SK-N-MC (cell line): ENCODE results near the gene LHX5.

Experiments used
- EZH2 ChIP-seq: fragments of 200-600 bp; sonication (generic); IDR thresholded peaks from one replicate; pipeline ENCODE4 v1.6.1; 2017; ENCODE audit warnings: antibody characterized with exemption
- FOXP2 ChIP-seq: optimal IDR thresholded peaks from 2 replicates; pipeline ENCODE3; 2011; ENCODE audit warnings: mild to moderate bottlenecking, moderate library complexity; ENCODE audit not compliant: insufficient read depth; ENCODE audit errors: extremely low read length, control extremely low read depth
- POLR2AphosphoS5 ChIP-seq: IDR thresholded peaks from 2 replicates; pipeline ENCODE4 v1.6.1; 2012; ENCODE audit warnings: mild to moderate bottlenecking, low read depth, low read length, borderline replicate concordance

DNA sequence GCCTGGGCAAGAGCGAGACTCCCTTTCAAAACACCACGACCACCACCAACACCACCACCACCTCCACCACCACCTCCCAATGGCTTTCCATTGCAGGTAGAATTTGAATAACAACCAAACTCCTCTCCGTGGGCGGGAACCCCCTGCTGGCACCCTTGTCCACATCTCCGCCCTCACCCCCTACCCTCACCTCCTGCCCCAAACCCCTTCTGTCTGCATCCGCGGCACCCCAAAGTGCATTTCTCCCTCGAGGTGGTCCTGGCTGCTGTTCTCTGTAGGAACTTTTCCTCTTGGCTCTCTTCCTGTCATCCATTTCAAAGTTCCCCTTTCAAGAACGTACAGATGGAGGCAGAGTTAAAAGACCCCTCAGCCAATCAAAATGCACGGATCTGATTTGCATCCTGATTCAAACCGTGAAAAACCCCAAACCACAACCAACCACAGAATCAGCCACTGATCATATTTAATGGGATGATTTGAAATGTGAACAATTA is 45.7 kb downstream of the LHX5 start:
- no peak for TF ChIP-seq POLR2AphosphoS5
- no peak for TF ChIP-seq EZH2
- no peak for TF ChIP-seq FOXP2
